ENCODE results near the gene PPP6R2.
A peak's percentile ranks its signal among the peaks of the same experiment; 100 is the strongest.

The PPP6R2 gene

GRCh38 chr22:50306753-50307749 is 36.1 kb upstream of the PPP6R2 start, which contains the start of gene PLXNB2:
PLXNB2 (minus strand) TSS chr22:50307646; CDS start chr22:50290584, 17,062 bp downstream.
- DNase-seq: no peak

- DNase-seq: no peak
Observed at GRCh38 chr22:50307890-50308596, 35.1 kb upstream of the PPP6R2 start.

- no peak for DNase-seq
Observed at GRCh38 chr22:50308597-50308935, 34.6 kb upstream of the PPP6R2 start.

- DNase-seq: no peak
Observed at GRCh38 chr22:50308986-50309600, 34.0 kb upstream of the PPP6R2 start.

- no peak for DNase-seq
Observed at GRCh38 chr22:50309601-50309991, 33.5 kb upstream of the PPP6R2 start.

GRCh38 chr22:50310031-50310722 is 33.0 kb upstream of the PPP6R2 start:
- DNase-seq: no peak

GRCh38 chr22:50310949-50311444 is 32.1 kb upstream of the PPP6R2 start:
- no peak for DNase-seq

- no peak for DNase-seq
Observed at GRCh38 chr22:50311606-50312351, 31.3 kb upstream of the PPP6R2 start.

GRCh38 chr22:50312371-50312770 is 30.8 kb upstream of the PPP6R2 start:
- DNase-seq: no peak

GRCh38 chr22:50313021-50313420 is 30.1 kb upstream of the PPP6R2 start:
- no peak for DNase-seq

GRCh38 chr22:50313600-50313999 is 29.5 kb upstream of the PPP6R2 start:
- no peak for DNase-seq

GRCh38 chr22:50314081-50314454 is 29.1 kb upstream of the PPP6R2 start:
- DNase-seq: no peak

- peak; percentile 46 for DNase-seq
Observed at GRCh38 chr22:50314455-50315288, 28.5 kb upstream of the PPP6R2 start.

GRCh38 chr22:50315289-50316113 is 27.6 kb upstream of the PPP6R2 start:
- DNase-seq: no peak

GRCh38 chr22:50316114-50317065 is 26.7 kb upstream of the PPP6R2 start:
- DNase-seq: no peak

GRCh38 chr22:50317178-50317577 is 25.9 kb upstream of the PPP6R2 start:
- DNase-seq: no peak

GRCh38 chr22:50317674-50318073 is 25.5 kb upstream of the PPP6R2 start:
- no peak for DNase-seq

- no peak for DNase-seq
Observed at GRCh38 chr22:50318356-50318697, 24.8 kb upstream of the PPP6R2 start.
